Kidney glomerular epithelial cell (primary cell): ENCODE results near the gene C21orf91.
"Not testable (repeated sequence)": the region's sequence is repeated elsewhere in the genome, so short reads cannot be mapped to it uniquely, and the experiment has no call there.

Experiments
- DNase-seq: peaks from one replicate; lab custom pipeline; 2025; lab: John Stamatoyannopoulos, UW

Gene C21orf91

GRCh38 chr21:17777072-17777765, 41.9 kb downstream of the C21orf91 start:
- no peak for DNase-seq

DNA sequence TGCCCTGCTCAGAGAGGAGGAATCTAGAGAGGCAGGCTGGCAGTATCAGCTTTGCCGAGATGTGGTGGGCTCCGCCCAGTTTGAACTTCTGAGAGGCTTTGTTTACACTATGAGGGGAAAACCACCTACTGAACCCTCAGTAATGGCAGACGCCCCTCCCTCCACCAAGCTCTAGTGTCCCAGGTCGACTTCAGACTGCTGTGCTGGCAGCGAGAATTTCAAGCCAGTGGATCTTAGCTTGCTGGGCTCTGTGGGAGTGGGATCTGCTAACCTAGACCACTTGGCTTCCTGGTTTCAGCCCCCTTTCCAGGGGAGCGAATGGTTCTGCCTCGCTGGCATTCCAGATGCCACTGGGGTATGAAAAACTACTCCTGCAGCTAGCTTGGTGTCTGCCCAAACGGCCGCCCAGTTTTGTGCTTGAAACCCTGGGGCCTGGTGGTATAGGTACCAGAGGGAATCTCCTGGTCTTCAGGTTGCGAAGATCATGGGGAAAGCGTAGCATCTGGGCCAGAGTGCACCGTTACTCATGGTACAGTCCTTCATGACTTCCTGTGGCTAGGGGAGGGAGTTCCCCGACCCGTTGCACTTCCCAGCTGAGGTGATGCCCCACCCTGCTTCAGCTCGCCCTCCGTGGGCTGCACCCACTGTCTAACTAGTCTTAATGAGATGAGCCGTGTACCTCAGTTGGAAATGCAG, 43.6 kb downstream of the C21orf91 start:
- DNase-seq: no peak

DNA sequence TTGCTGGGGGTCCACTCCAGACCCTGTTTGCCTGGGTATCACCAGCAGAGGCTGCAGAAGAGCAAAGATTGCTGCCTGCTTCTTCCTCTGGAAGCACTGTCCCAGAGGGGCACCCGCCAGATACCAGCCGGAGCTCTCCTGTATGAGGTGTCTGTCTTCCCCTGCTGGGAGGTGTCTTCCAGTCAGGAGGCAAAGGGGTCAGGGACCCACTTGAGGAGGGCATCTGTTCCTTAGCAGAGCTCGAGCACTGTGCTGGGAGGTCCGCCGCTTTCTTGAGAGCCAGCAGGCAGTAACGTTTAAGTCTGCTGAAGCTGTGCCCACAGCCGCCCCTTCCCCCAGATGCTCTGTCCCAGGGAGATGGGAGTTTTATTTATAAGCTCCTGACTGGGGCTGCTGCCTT, 44.1 kb downstream of the C21orf91 start:
- not testable (repeated sequence) for DNase-seq

GRCh38 chr21:17769447-17769845, 49.7 kb downstream of the C21orf91 start:
- DNase-seq: no peak

GRCh38 chr21:17768840-17769446, 50.2 kb downstream of the C21orf91 start:
- peak; percentile 27 for DNase-seq

DNA sequence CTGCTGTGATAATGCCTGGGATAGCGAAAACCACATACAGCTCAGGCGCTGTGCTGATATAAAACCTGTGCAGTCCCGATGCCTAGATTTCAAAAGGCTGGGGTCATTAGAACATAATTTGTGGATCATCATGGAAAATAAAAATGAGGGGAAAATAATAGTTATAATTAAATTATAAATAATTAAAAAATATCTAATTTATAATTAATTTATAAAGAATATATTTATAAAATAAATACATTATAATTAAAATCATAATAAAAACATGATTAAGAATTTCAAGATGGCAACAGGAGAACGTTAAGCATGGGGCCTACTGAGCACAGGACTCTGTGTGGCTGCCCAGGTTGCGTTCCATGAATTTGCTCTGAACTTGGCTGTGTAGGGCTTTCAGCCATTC, 53.9 kb downstream of the C21orf91 start:
- no peak for DNase-seq

DNA sequence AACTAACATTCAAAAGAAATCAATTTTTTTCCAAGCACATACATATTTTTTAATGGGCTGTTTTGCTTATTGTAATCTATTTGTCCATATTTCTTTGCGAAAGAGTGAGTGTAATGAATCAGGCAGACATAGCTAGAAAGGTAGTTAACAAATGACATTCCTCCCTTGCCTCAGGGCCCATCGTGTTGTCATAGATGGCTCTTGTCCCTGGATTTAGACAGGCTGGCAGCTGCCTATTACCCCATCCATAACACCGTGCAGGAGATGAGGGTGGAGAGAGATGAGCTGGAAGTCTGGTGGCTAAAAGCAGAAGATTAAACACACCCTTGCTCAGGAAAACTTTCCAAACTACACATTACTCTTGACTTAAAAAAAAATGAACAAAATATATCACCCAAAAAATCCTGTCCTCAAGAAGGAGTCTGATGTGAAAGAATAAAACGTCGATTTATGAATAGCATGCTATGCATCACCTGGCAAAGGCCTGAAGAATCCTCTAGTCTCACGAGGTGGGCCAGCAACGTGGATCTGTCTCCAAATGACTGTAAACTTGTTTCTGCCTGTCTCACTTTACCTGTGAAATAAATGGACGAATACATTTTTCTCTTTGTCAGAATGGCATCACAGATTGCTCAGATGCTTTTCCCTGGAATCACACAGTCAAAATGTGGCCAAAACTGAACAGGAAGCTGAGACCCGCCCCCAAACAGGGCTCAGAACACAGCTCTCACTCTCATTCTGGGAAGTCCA, 55.7 kb downstream of the C21orf91 start:
- no peak for DNase-seq

DNA sequence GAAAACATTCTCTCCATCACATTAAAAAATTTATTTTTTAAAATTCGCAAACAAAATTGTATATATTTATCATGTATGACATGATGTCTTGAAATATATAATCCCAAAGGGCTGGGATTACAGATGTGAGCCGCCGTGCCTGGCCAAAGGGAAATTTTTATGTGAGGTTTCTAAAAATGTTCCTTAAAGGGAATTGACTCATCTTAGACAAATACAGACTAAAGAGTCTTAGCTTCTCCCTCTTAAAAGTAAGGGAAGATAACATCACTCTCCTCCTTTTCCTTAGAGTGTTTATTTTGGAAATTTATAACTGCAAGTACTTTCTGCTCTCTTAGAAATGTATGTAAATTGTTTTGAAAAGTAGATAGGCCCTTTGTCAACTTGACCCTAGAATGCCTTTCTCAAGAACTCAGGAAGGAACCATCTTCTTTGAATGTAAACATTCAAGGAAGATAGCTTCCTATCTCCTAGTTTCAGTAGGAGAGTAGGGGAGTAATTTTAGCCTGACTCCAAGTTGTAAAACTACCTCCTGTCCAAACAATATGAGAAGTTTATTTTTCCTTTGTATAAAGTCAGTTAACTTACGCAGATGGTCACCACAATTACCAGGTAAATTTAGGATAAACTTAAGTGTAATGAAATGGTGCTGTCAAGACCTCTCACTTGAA, 59.5 kb downstream of the C21orf91 start:
- no peak for DNase-seq

GRCh38 chr21:17758683-17759082, 60.5 kb downstream of the C21orf91 start:
- DNase-seq: no peak

DNA sequence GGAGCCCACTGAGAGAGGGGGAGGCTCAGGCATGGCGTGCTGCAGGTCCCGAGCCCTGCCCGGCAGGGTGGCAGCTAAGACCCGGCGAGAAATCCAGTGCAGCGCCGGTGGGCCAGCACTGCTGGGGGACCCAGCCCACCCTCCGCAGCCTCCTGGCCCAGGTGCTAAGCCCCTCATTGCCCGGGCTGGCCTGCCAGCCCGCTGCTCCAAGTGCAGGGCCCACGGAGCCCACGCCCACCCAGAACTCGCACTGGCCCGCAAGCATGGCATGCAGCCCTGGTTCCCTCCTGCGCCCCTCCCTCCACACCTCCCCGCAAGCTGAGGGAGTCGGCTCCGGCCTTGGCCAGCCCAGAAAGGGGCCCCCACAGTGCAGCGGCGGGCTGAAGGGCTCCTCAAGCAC, 61.5 kb downstream of the C21orf91 start:
- no peak for DNase-seq

GRCh38 chr21:17753736-17754135, 65.4 kb downstream of the C21orf91 start:
- DNase-seq: no peak

- no peak for DNase-seq
These were observed 67.0 kb downstream of the C21orf91 start for GRCh38 chr21:17752171-17752570.

DNA sequence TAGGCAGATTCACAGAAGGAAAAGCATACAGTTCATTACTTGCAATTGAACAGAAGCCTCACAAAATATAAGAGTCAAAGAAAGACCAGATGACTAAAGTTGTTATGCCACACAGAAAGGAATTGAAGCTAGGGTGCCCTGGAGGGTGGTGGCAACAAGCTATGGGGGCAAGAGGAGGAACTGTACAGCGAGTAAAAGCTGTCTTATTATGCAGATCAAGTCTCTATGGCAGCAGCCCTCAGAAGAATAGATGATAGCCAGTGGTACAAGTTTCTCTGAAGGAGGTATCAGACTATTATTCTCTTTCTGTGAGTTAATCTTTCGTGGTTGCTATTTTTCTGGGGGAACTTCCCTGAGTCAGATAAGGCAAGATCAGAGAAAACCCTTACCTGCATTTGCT, 72.2 kb downstream of the C21orf91 start:
- DNase-seq: no peak

- DNase-seq: no peak
These were observed 74.1 kb downstream of the C21orf91 start for GRCh38 chr21:17745086-17745485.

DNA sequence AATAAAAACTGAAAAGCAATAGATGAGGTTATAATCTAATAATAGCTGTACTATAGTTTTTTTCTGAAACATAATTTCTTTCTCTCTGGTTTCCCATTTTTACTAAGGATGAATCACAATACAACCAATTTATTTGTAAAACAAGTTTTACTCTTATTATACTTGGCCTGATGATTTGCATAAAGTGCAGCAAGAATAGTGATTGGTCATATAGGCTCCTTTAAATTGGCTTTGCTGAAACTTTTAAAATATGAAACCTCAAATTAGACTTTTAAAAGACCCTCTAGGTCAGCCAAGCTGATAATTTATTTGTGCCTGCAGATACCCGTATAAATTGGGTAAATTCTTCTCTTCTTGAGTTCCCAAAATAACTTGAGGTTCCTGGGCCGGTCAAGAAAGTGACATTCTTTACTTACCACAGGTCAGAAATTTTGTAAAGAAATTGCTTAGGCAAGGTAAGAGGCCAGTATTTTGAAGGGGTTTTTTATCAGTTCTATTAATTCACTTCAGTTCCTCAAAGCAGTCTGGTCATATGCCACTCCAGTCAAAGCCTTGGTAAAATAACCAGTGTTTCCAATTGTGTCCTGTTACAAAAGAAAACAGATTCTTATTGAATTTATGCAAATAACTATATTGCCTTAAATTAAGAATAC, 76.1 kb downstream of the C21orf91 start:
- no peak for DNase-seq

- DNase-seq: no peak
These were observed 77.0 kb downstream of the C21orf91 start for GRCh38 chr21:17742181-17742580.
